ENCODE data around the gene FAAP100.

Gene FAAP100

GRCh38 chr17:81558941-81559806, 7.0 kb upstream of the FAAP100 start:
- Histone ChIP-seq H3K9me3 (ENCODE audit: control insufficient read depth, low read length) (no peaks in the 10 kb centered on the region), H3K27me3 (ENCODE audit: control insufficient read depth, insufficient read depth, low read length) (no peaks in the 10 kb centered on the region), H3K36me3 (ENCODE audit: control insufficient read depth, insufficient read depth, low read length) (no peaks in the 10 kb centered on the region), H3K4me3 (ENCODE audit: low read length) (no peak overlapping the region), H3K9ac (ENCODE audit: low read length) (no peak overlapping the region), H3K4me1 (ENCODE audit: control insufficient read depth, insufficient read depth, low read length) (peaks cover 19% of the 10 kb centered on the region)

GRCh38 chr17:81558115-81558468, 5.9 kb upstream of the FAAP100 start:
- no peak overlapping the region for H3K4me3 ChIP-seq (ENCODE audit: low read length)
- H3K4me1 ChIP-seq (ENCODE audit: control insufficient read depth, insufficient read depth, low read length): peaks cover 29% of the 10 kb centered on the region
- no peak overlapping the region for H3K9ac ChIP-seq (ENCODE audit: low read length)
- H3K36me3 ChIP-seq (ENCODE audit: control insufficient read depth, insufficient read depth, low read length): no peaks in the 10 kb centered on the region
- H3K27me3 ChIP-seq (ENCODE audit: control insufficient read depth, insufficient read depth, low read length): no peaks in the 10 kb centered on the region
- no peaks in the 10 kb centered on the region for H3K9me3 ChIP-seq (ENCODE audit: control insufficient read depth, low read length)

GRCh38 chr17:81557276-81558114, 5.3 kb upstream of the FAAP100 start:
- H3K36me3 ChIP-seq (ENCODE audit: control insufficient read depth, insufficient read depth, low read length): no peaks in the 10 kb centered on the region
- H3K27me3 ChIP-seq (ENCODE audit: control insufficient read depth, insufficient read depth, low read length): no peaks in the 10 kb centered on the region
- H3K4me1 ChIP-seq (ENCODE audit: control insufficient read depth, insufficient read depth, low read length): peaks cover 29% of the 10 kb centered on the region
- no peak overlapping the region for H3K9ac ChIP-seq (ENCODE audit: low read length)
- H3K4me3 ChIP-seq (ENCODE audit: low read length): no peak overlapping the region
- no peaks in the 10 kb centered on the region for H3K9me3 ChIP-seq (ENCODE audit: control insufficient read depth, low read length)

- Histone ChIP-seq H3K9ac (ENCODE audit: low read length) (no peak overlapping the region), H3K9me3 (ENCODE audit: control insufficient read depth, low read length) (no peaks in the 10 kb centered on the region), H3K27me3 (ENCODE audit: control insufficient read depth, insufficient read depth, low read length) (no peaks in the 10 kb centered on the region), H3K36me3 (ENCODE audit: control insufficient read depth, insufficient read depth, low read length) (no peaks in the 10 kb centered on the region), H3K4me1 (ENCODE audit: control insufficient read depth, insufficient read depth, low read length) (peaks cover 29% of the 10 kb centered on the region), H3K4me3 (ENCODE audit: low read length) (no peak overlapping the region)
These were observed 4.7 kb upstream of the FAAP100 start for GRCh38 chr17:81556863-81557262.

- no peaks in the 10 kb centered on the region for H3K27me3 ChIP-seq (ENCODE audit: control insufficient read depth, insufficient read depth, low read length)
- no peak overlapping the region for H3K4me3 ChIP-seq (ENCODE audit: low read length)
- peaks cover 34% of the 10 kb centered on the region for H3K4me1 ChIP-seq (ENCODE audit: control insufficient read depth, insufficient read depth, low read length)
- H3K36me3 ChIP-seq (ENCODE audit: control insufficient read depth, insufficient read depth, low read length): no peaks in the 10 kb centered on the region
- no peaks in the 10 kb centered on the region for H3K9me3 ChIP-seq (ENCODE audit: control insufficient read depth, low read length)
- H3K9ac ChIP-seq (ENCODE audit: low read length): no peak overlapping the region
These were observed 4.1 kb upstream of the FAAP100 start for GRCh38 chr17:81556175-81556691.

GRCh38 chr17:81553616-81554181, 1.5 kb upstream of the FAAP100 start:
- H3K9me3 ChIP-seq (ENCODE audit: control insufficient read depth, low read length): no peaks in the 10 kb centered on the region
- H3K4me3 ChIP-seq (ENCODE audit: low read length): peak overlapping the region; percentile 74
- H3K4me1 ChIP-seq (ENCODE audit: control insufficient read depth, insufficient read depth, low read length): peaks cover 38% of the 10 kb centered on the region
- H3K27me3 ChIP-seq (ENCODE audit: control insufficient read depth, insufficient read depth, low read length): no peaks in the 10 kb centered on the region
- no peaks in the 10 kb centered on the region for H3K36me3 ChIP-seq (ENCODE audit: control insufficient read depth, insufficient read depth, low read length)
- peak overlapping the region; percentile 66 for H3K9ac ChIP-seq (ENCODE audit: low read length)

- H3K4me3 ChIP-seq (ENCODE audit: low read length): peak overlapping the region; percentile 74
- H3K36me3 ChIP-seq (ENCODE audit: control insufficient read depth, insufficient read depth, low read length): no peaks in the 10 kb centered on the region
- peaks cover 38% of the 10 kb centered on the region for H3K4me1 ChIP-seq (ENCODE audit: control insufficient read depth, insufficient read depth, low read length)
- H3K9me3 ChIP-seq (ENCODE audit: control insufficient read depth, low read length): no peaks in the 10 kb centered on the region
- no peaks in the 10 kb centered on the region for H3K27me3 ChIP-seq (ENCODE audit: control insufficient read depth, insufficient read depth, low read length)
- H3K9ac ChIP-seq (ENCODE audit: low read length): peak overlapping the region; percentile 66
These were observed 964 bp upstream of the FAAP100 start for GRCh38 chr17:81553018-81553615.

GRCh38 chr17:81551458-81552243, 502 bp downstream of the FAAP100 start:
- H3K4me1 ChIP-seq (ENCODE audit: control insufficient read depth, insufficient read depth, low read length): peaks cover 31% of the 10 kb centered on the region
- peak overlapping the region; percentile 66 for H3K9ac ChIP-seq (ENCODE audit: low read length)
- H3K4me3 ChIP-seq (ENCODE audit: low read length): peak overlapping the region; percentile 74
- H3K9me3 ChIP-seq (ENCODE audit: control insufficient read depth, low read length): no peaks in the 10 kb centered on the region
- no peaks in the 10 kb centered on the region for H3K36me3 ChIP-seq (ENCODE audit: control insufficient read depth, insufficient read depth, low read length)
- no peaks in the 10 kb centered on the region for H3K27me3 ChIP-seq (ENCODE audit: control insufficient read depth, insufficient read depth, low read length)

- Histone ChIP-seq H3K9me3 (ENCODE audit: control insufficient read depth, low read length) (no peaks in the 10 kb centered on the region), H3K36me3 (ENCODE audit: control insufficient read depth, insufficient read depth, low read length) (no peaks in the 10 kb centered on the region), H3K4me3 (ENCODE audit: low read length) (peak overlapping the region; percentile 74), H3K27me3 (ENCODE audit: control insufficient read depth, insufficient read depth, low read length) (no peaks in the 10 kb centered on the region), H3K4me1 (ENCODE audit: control insufficient read depth, insufficient read depth, low read length) (peaks cover 24% of the 10 kb centered on the region), H3K9ac (ENCODE audit: low read length) (peak overlapping the region; percentile 66)
These were observed 1.2 kb downstream of the FAAP100 start for GRCh38 chr17:81550830-81551457.

- no peaks in the 10 kb centered on the region for H3K36me3 ChIP-seq (ENCODE audit: control insufficient read depth, insufficient read depth, low read length)
- H3K9ac ChIP-seq (ENCODE audit: low read length): no peak overlapping the region
- no peaks in the 10 kb centered on the region for H3K27me3 ChIP-seq (ENCODE audit: control insufficient read depth, insufficient read depth, low read length)
- H3K9me3 ChIP-seq (ENCODE audit: control insufficient read depth, low read length): no peaks in the 10 kb centered on the region
- H3K4me1 ChIP-seq (ENCODE audit: control insufficient read depth, insufficient read depth, low read length): peaks cover 19% of the 10 kb centered on the region
- H3K4me3 ChIP-seq (ENCODE audit: low read length): no peak overlapping the region
These were observed 1.9 kb downstream of the FAAP100 start for GRCh38 chr17:81550285-81550684.

- H3K36me3 ChIP-seq (ENCODE audit: control insufficient read depth, insufficient read depth, low read length): no peaks in the 10 kb centered on the region
These were observed 2.3 kb downstream of the FAAP100 start for GRCh38 chr17:81549826-81550225.

More at GRCh38 chr17:81549826-81550225, 2.3 kb downstream of the FAAP100 start:
- H3K9ac ChIP-seq (ENCODE audit: low read length): no peak overlapping the region
- H3K4me1 ChIP-seq (ENCODE audit: control insufficient read depth, insufficient read depth, low read length): peaks cover 19% of the 10 kb centered on the region
- H3K27me3 ChIP-seq (ENCODE audit: control insufficient read depth, insufficient read depth, low read length): no peaks in the 10 kb centered on the region
- H3K4me3 ChIP-seq (ENCODE audit: low read length): no peak overlapping the region
- H3K9me3 ChIP-seq (ENCODE audit: control insufficient read depth, low read length): no peaks in the 10 kb centered on the region

Measured in mucosa of stomach (tissue), 1 donor.